Measurements from ENCODE around the gene PLCB4. TPM values are rescaled to one million over a fixed set of nuclear protein-coding genes. Genes with fewer than 3 reads are reported as not detected.

PLCB4 gene
- total RNA-seq, 4 donors from 2014 or later = 30.7 to 61.8 (median 47.6) TPM

DNA sequence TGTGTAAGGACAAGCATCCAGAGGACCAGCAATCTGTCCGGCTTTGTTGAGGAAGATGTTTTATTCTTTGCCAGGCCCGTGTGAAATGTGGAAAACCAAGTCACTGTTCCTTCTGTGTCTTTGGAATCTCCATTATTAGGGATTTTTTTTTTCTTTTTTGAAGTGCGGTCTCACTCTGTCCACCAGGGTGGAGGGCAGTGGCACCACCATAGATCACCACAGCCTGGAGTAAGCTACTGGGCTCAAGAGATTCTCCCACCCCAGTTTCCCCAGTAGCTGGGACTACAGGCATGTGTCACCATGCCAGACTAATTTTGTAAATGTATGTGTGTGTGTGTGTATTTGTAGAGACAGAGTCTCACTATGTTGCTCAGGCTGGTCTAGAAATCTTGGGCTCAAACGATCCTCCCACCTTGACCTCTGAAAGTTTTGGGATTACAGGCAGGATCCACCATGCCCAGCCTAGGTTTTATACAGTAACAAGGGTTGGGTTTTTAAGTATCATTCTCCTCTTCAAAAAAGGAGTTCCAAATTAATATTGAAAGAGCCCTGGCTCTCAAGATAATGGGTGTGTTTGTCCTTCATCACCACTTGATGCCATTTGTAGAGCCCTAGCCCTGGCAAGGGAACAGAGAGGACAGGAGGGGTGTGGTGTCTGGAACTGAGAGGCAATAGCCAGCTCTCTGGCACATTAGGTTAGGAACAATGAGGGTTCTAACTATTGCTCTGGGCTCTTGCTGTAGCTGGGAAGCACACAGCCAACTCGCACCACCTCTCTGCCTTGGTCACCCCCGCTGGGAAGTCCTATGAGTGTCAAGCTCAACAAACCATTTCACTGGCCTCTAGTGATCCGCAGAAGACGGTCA is 448.6 kb downstream of the PLCB4 start:
- peaks cover 18 to 29% (median 27%) of the 10 kb centered on the region in 4 donors for H3K4me1 ChIP-seq
- H3K36me3 ChIP-seq = no peaks in the 10 kb centered on the region
- TF ChIP-seq POLR2AphosphoS5 (IDR thresholded peaks at IDR 0.05) (no peak), POLR2A (IDR thresholded peaks at IDR 0.05; ENCODE audit: low read depth) (no peak), EP300 (IDR thresholded peaks at IDR 0.05) (no peak), CTCF (IDR thresholded peaks at IDR 0.05) (no peak)
- H3K4me3 ChIP-seq = no peak overlapping the region
- no peaks in the 10 kb centered on the region for H3K9me3 ChIP-seq
- WGBS = 44% methylated on average over 8 of the region's 8 CpGs
- peaks cover 0 to 69% (median 9%) of the 10 kb centered on the region in 4 donors for H3K27me3 ChIP-seq
- intact Hi-C loops (cut with DNase I) = no loop called here
- H3K27ac ChIP-seq (replicated peaks in 1 of 4) = no peak overlapping the region
- peak; percentile 55 for DNase-seq (ENCODE audit: extremely low spot score)

DNA sequence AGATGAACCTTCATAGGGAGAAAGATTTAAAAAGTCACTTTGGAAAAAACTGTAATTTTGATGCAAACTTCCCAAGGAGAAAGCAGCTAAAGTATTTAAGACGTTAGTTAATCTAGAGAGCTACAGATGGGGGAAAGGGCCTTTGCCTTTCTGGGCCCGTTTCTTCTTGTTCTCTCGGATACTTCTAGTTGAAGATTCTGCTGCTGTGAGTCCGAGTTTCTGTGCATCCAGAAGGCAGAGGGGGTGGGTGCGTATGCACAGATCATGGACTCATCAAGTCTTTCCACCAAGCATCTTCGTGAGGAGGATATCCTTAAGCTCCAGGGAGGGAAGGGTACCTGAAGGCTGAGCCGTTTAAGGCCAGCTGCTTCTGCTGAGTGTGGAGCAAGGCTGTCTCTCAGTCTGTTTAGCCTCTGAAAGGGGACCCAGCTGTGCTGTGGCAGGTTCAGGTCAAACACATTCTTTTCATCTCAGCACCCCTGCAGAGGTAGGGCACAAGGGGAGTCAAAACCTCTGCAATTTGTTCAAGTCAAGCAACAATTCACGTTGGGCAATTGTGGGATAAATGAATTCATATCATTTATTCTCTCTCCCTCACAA is 449.8 kb downstream of the PLCB4 start:
- H3K27ac ChIP-seq (replicated peaks in 1 of 4) = no peak overlapping the region
- peak; percentile 53 for DNase-seq (ENCODE audit: extremely low spot score)
- H3K27me3 ChIP-seq = peaks cover 0 to 68% (median 9%) of the 10 kb centered on the region in 4 donors
- H3K4me1 ChIP-seq = peaks cover 18 to 29% (median 27%) of the 10 kb centered on the region in 4 donors
- no peak overlapping the region for H3K4me3 ChIP-seq
- TF ChIP-seq EP300 (IDR thresholded peaks at IDR 0.05) (no peak), POLR2A (IDR thresholded peaks at IDR 0.05; ENCODE audit: low read depth) (no peak), CTCF (IDR thresholded peaks at IDR 0.05) (no peak), POLR2AphosphoS5 (IDR thresholded peaks at IDR 0.05) (no peak)
- intact Hi-C loops (cut with DNase I) = no loop called here
- no peaks in the 10 kb centered on the region for H3K9me3 ChIP-seq
- H3K36me3 ChIP-seq = no peaks in the 10 kb centered on the region
- WGBS = 40% methylated on average over 8 of the region's 8 CpGs

GRCh38 chr20:9520086-9520485 is 451.2 kb downstream of the PLCB4 start:
- peaks cover 0 to 54% (median 9%) of the 10 kb centered on the region in 4 donors for H3K27me3 ChIP-seq
- no peak for TF ChIP-seq CTCF (IDR thresholded peaks at IDR 0.05)
- TF ChIP-seq POLR2AphosphoS5 (IDR thresholded peaks at IDR 0.05) = no peak
- TF ChIP-seq POLR2A (IDR thresholded peaks at IDR 0.05; ENCODE audit: low read depth) = no peak
- no peak for TF ChIP-seq EP300 (IDR thresholded peaks at IDR 0.05)
- intact Hi-C loops (cut with DNase I) = no loop called here

GRCh38 chr20:9523636-9524035 is 454.7 kb downstream of the PLCB4 start:
- Histone ChIP-seq H3K27me3 (peaks cover 0 to 19% (median 3%) of the 10 kb centered on the region in 4 donors), H3K27ac (replicated peaks in 1 of 4) (no peak overlapping the region), H3K36me3 (no peaks in the 10 kb centered on the region), H3K9me3 (no peaks in the 10 kb centered on the region), H3K4me1 (no peaks in the 10 kb centered on the region), H3K4me3 (no peak overlapping the region)
- TF ChIP-seq EP300 (IDR thresholded peaks at IDR 0.05) (no peak), CTCF (IDR thresholded peaks at IDR 0.05) (no peak), POLR2A (IDR thresholded peaks at IDR 0.05; ENCODE audit: low read depth) (no peak), POLR2AphosphoS5 (IDR thresholded peaks at IDR 0.05) (no peak)
- DNase-seq (ENCODE audit: extremely low spot score) = peak; percentile 88
- WGBS = 70% methylated on average over 3 of the region's 3 CpGs
- intact Hi-C loops (cut with DNase I) = no loop called here

More at GRCh38 chr20:9520086-9520485, 451.2 kb downstream of the PLCB4 start:
- no peak overlapping the region for H3K27ac ChIP-seq (replicated peaks in 1 of 4)
- peaks cover 12 to 18% (median 17%) of the 10 kb centered on the region in 4 donors for H3K4me1 ChIP-seq
- WGBS = 80% methylated on average over 4 of the region's 4 CpGs
- H3K4me3 ChIP-seq = no peak overlapping the region
- H3K36me3 ChIP-seq = no peaks in the 10 kb centered on the region
- H3K9me3 ChIP-seq = no peaks in the 10 kb centered on the region
- peak; percentile 39 for DNase-seq (ENCODE audit: extremely low spot score)
